GM12878 (cell line): ENCODE data around the gene IRF7.

ENCODE experiments used
- ATF7 ChIP-seq: fragments of 450-650 bp; IDR thresholded peaks from 2 replicates; pipeline ENCODE4 v1.6.1; 2016; ENCODE audit warnings: low read depth, mild to moderate bottlenecking
- EZH2 ChIP-seq: IDR thresholded peaks from 2 replicates; pipeline ENCODE4 v1.6.1; 2012; ENCODE audit warnings: low read depth, mild to moderate bottlenecking, control low read depth, inconsistent platforms, low read length, borderline replicate concordance; ENCODE audit not compliant: control insufficient read depth
- GABPA ChIP-seq: IDR thresholded peaks from 2 replicates; pipeline ENCODE4 v1.6.1; 2014; ENCODE audit warnings: antibody characterized with exemption, low read depth, mild to moderate bottlenecking, inconsistent platforms
- POLR2A ChIP-seq: IDR thresholded peaks from 2 replicates; pipeline ENCODE4 v1.6.1; 2011; ENCODE audit warnings: low read depth, mild to moderate bottlenecking, low read length
- TAF1 ChIP-seq: IDR thresholded peaks from 2 replicates; pipeline ENCODE4 v1.6.1; 2011; ENCODE audit warnings: mild to moderate bottlenecking, low read depth, low read length, borderline replicate concordance
- TF ChIP-seq, protein P1 (sequence below): fragments of 450-650 bp; IDR thresholded peaks from 2 replicates; pipeline ENCODE4 v1.6.1; 2017; ENCODE audit warnings: mild to moderate bottlenecking
- TF ChIP-seq, protein P2 (sequence below), 3 experiments: IDR thresholded peaks in 2 of 3; conservative IDR thresholded peaks in 1 of 3; 2 replicates each; pipeline ENCODE4 v1.5.1; 2011; ENCODE audit warnings: low read depth in 3 of 3, low read length in 3 of 3, mild to moderate bottlenecking in 3 of 3, control low read depth in 2 of 3, moderate library complexity in 2 of 3, inconsistent platforms in 1 of 3, mixed read lengths in 1 of 3; ENCODE audit not compliant: control insufficient read depth in 2 of 3, insufficient read depth in 1 of 3; ENCODE audit errors: extremely low read depth in 1 of 3
- TF ChIP-seq, protein P3 (sequence below): IDR thresholded peaks from 2 replicates; pipeline ENCODE4 v1.6.1; 2011; ENCODE audit warnings: low read depth, low read length, improper control_type of control experiment, borderline replicate concordance

DNA sequence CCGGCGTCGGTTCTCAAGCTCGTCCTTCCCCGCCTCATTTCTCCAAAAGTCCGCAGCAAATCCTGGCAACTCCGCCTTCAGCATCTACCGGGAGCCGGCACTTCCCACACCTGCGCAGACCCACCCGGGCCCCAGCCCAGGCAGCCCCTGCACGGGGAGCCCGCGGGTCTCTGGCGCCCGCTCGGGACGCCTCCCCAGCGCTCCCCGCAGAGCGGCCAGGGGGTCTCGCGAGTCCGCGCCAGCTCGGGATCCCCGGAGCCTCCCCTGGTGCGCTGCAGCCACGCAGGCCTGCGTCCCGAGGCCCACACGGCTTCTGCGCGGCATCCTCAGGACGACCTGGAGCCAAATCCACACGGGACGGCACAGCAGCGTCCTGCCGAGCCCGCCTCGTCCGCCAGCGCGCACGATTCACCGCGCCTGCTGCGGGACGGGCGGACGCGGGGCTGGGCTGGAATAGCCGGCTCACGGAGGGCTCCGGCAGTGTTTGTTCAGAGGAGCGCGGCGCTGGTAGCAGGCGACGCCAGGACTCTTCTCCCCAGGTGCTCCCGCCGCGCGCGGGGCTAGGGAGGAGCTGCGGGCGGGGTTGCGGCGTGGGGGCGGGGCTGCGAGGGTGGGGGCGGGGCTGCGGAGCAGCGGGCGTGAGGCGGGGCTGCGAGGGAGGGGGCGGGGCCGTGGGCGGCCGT lies 40.3 kb downstream of the IRF7 start:
- no peak for TF ChIP-seq EZH2
- TF ChIP-seq, protein P1, sequence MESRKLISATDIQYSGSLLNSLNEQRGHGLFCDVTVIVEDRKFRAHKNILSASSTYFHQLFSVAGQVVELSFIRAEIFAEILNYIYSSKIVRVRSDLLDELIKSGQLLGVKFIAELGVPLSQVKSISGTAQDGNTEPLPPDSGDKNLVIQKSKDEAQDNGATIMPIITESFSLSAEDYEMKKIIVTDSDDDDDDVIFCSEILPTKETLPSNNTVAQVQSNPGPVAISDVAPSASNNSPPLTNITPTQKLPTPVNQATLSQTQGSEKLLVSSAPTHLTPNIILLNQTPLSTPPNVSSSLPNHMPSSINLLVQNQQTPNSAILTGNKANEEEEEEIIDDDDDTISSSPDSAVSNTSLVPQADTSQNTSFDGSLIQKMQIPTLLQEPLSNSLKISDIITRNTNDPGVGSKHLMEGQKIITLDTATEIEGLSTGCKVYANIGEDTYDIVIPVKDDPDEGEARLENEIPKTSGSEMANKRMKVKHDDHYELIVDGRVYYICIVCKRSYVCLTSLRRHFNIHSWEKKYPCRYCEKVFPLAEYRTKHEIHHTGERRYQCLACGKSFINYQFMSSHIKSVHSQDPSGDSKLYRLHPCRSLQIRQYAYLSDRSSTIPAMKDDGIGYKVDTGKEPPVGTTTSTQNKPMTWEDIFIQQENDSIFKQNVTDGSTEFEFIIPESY, result no peak
- no peak for TF ChIP-seq POLR2A
- TF ChIP-seq TAF1, result no peak
- TF ChIP-seq, protein P2, sequence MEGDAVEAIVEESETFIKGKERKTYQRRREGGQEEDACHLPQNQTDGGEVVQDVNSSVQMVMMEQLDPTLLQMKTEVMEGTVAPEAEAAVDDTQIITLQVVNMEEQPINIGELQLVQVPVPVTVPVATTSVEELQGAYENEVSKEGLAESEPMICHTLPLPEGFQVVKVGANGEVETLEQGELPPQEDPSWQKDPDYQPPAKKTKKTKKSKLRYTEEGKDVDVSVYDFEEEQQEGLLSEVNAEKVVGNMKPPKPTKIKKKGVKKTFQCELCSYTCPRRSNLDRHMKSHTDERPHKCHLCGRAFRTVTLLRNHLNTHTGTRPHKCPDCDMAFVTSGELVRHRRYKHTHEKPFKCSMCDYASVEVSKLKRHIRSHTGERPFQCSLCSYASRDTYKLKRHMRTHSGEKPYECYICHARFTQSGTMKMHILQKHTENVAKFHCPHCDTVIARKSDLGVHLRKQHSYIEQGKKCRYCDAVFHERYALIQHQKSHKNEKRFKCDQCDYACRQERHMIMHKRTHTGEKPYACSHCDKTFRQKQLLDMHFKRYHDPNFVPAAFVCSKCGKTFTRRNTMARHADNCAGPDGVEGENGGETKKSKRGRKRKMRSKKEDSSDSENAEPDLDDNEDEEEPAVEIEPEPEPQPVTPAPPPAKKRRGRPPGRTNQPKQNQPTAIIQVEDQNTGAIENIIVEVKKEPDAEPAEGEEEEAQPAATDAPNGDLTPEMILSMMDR (IDR thresholded peaks at IDR 0.05 in 2 of 3, conservative IDR thresholded peaks at IDR 0.05 in 1 of 3; ENCODE audit: control insufficient read depth in 2 of 3, extremely low read depth in 1 of 3, insufficient read depth in 1 of 3, low read depth in 3 of 3, low read length in 3 of 3), result no peak
- TF ChIP-seq, protein P3, sequence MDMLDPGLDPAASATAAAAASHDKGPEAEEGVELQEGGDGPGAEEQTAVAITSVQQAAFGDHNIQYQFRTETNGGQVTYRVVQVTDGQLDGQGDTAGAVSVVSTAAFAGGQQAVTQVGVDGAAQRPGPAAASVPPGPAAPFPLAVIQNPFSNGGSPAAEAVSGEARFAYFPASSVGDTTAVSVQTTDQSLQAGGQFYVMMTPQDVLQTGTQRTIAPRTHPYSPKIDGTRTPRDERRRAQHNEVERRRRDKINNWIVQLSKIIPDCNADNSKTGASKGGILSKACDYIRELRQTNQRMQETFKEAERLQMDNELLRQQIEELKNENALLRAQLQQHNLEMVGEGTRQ, result no peak
- TF ChIP-seq GABPA, result no peak
- no peak for TF ChIP-seq ATF7
